ENCODE results near the gene DGKI. TPM values are rescaled to one million over a fixed set of nuclear protein-coding genes. Genes with fewer than 3 reads are reported as not detected.

DGKI gene
- total and polyA plus RNA-seq, 2 of the 13 experiments (the other 11 are each of a cell fraction or from before 2014, with no cell fraction given), result 0.09 to 0.17 TPM

- no peak for DNase-seq (ENCODE audit: low spot score)
- no peak for ATAC-seq
- no TSS peak for BruUV-seq (replicated peaks)
These were observed 119.4 kb downstream of the DGKI start for GRCh38 chr7:137727413-137727812.

GRCh38 chr7:137718355-137718754, 128.4 kb downstream of the DGKI start:
- H3K4me3 ChIP-seq (replicated peaks in 1 of 3; ENCODE audit: insufficient read depth in 1 of 3, low read depth in 2 of 3, low read length in 3 of 3), result no peak overlapping the region
- no peak overlapping the region for H3K27ac ChIP-seq (ENCODE audit: extremely low read length, insufficient read depth, low read length)
- DNase-seq (ENCODE audit: low spot score) (no peak), ATAC-seq (no peak), FAIRE-seq (no peak)
- intact Hi-C loops (cut with micrococcal nuclease; ENCODE audit: unreplicated experiment), result no loop called here
- no peaks in the 10 kb centered on the region for H3K9me3 ChIP-seq (ENCODE audit: low read length)
- BruUV-seq (replicated peaks), result no TSS peak
- H3K4me1 ChIP-seq (ENCODE audit: insufficient read depth, low read length), result no peaks in the 10 kb centered on the region
- no peak overlapping the region for H2AFZ ChIP-seq (ENCODE audit: low read length)
- no peaks in the 10 kb centered on the region for H3K79me2 ChIP-seq (ENCODE audit: insufficient read depth, low read length)
- POLR2A ChIA-PET, result no interaction called here
- CTCF ChIA-PET (ENCODE audit: low intra/inter-chr PET ratio, low total read pairs), result no interaction called here
- in situ Hi-C loops (cut with HindIII; ENCODE audit: extremely low pct_ligation_motif_present, low pct_unique_long_range_greater_than_20kb), result no loop called here
- H3K4me2 ChIP-seq (ENCODE audit: low read depth, low read length), result no peak overlapping the region
- H3K27me3 ChIP-seq (ENCODE audit: control insufficient read depth in 1 of 2, insufficient read depth in 2 of 2, low read length in 2 of 2), result peaks cover 0 to 53% of the 10 kb centered on the region in 2 experiments; a peak in 3 of 5 replicates
- H3K9ac ChIP-seq (ENCODE audit: insufficient read depth, low read depth, low read length), result no peak overlapping the region
- no peaks in the 10 kb centered on the region for H4K20me1 ChIP-seq (ENCODE audit: insufficient read depth, low read length)
- 57% methylated on average over 4 of the region's 4 CpGs for WGBS (ENCODE audit: low lambda C conversion rate)
- TF ChIP-seq MTA3 (CRISPR knock-in tag; IDR thresholded peaks at IDR 0.05), result no peak
- TF ChIP-seq ZNF878 (CRISPR knock-in tag; IDR thresholded peaks at IDR 0.05), result no peak
- no peak for TF ChIP-seq CREBL2 (CRISPR knock-in tag; IDR thresholded peaks at IDR 0.05; ENCODE audit: borderline replicate concordance)
- TF ChIP-seq ZNF687 (CRISPR knock-in tag; IDR thresholded peaks at IDR 0.05), result no peak
- no peak for TF ChIP-seq THAP9 (CRISPR knock-in tag; IDR thresholded peaks at IDR 0.05; ENCODE audit: borderline replicate concordance)
- no peak for TF ChIP-seq ZSCAN5A (CRISPR knock-in tag; IDR thresholded peaks at IDR 0.05; ENCODE audit: borderline replicate concordance)
- no peak for TF ChIP-seq DMAP1 (CRISPR knock-in tag; IDR thresholded peaks at IDR 0.05)
- no peaks in the 10 kb centered on the region for H3K36me3 ChIP-seq (replicated peaks in 1 of 2; ENCODE audit: control insufficient read depth in 1 of 2, insufficient read depth in 2 of 2, low read length in 2 of 2)

More at GRCh38 chr7:137727413-137727812, 119.4 kb downstream of the DGKI start:
- in situ Hi-C loops (cut with HindIII; ENCODE audit: extremely low pct_ligation_motif_present, low pct_unique_long_range_greater_than_20kb), result no loop called here
- no peaks in the 10 kb centered on the region for H3K4me1 ChIP-seq (ENCODE audit: insufficient read depth, low read length)
- H3K9ac ChIP-seq (ENCODE audit: insufficient read depth, low read depth, low read length), result no peak overlapping the region
- no peaks in the 10 kb centered on the region for H3K36me3 ChIP-seq (replicated peaks in 1 of 2; ENCODE audit: control insufficient read depth in 1 of 2, insufficient read depth in 2 of 2, low read length in 2 of 2)
- ChIA-PET POLR2A (no interaction called here), CTCF (ENCODE audit: low intra/inter-chr PET ratio, low total read pairs) (no interaction called here)
- H3K9me3 ChIP-seq (ENCODE audit: low read length), result no peaks in the 10 kb centered on the region
- no peak overlapping the region for H3K4me2 ChIP-seq (ENCODE audit: low read depth, low read length)
- H3K4me3 ChIP-seq (replicated peaks in 1 of 3; ENCODE audit: insufficient read depth in 1 of 3, low read depth in 2 of 3, low read length in 3 of 3), result no peak overlapping the region
- no peak overlapping the region for H3K27ac ChIP-seq (ENCODE audit: extremely low read length, insufficient read depth, low read length)
- TF ChIP-seq TEAD3 (CRISPR knock-in tag; optimal IDR thresholded peaks at IDR 0.05; ENCODE audit: borderline replicate concordance), result no peak
- no peak for TF ChIP-seq ZNF740 (CRISPR knock-in tag; IDR thresholded peaks at IDR 0.05)
- H2AFZ ChIP-seq (ENCODE audit: low read length), result no peak overlapping the region
- peaks cover 1 to 31% of the 10 kb centered on the region in 2 experiments; a peak in 4 of 5 replicates for H3K27me3 ChIP-seq (ENCODE audit: control insufficient read depth in 1 of 2, insufficient read depth in 2 of 2, low read length in 2 of 2)
- intact Hi-C loops (cut with micrococcal nuclease; ENCODE audit: unreplicated experiment), result no loop called here
- H4K20me1 ChIP-seq (ENCODE audit: insufficient read depth, low read length), result no peaks in the 10 kb centered on the region
- no peaks in the 10 kb centered on the region for H3K79me2 ChIP-seq (ENCODE audit: insufficient read depth, low read length)
- FAIRE-seq, result no peak
- WGBS (ENCODE audit: low lambda C conversion rate), result 3% methylated on average over 2 of the region's 2 CpGs
